ENCODE results near the gene LAMA3. TPM values are rescaled to one million over a fixed set of nuclear protein-coding genes. Genes with fewer than 3 reads are reported as not detected.

LAMA3 gene
- total RNA-seq, 3 donors from 2014 or later (not counting 1 experiment from before 2014, with no cell fraction given): not detected

GRCh38 chr18:23861326-23861725, 172.1 kb downstream of the LAMA3 start:
- peaks cover 37% of the 10 kb centered on the region for H3K4me1 ChIP-seq (ENCODE audit: control insufficient read depth, insufficient read depth, low read length)
- peaks cover 0 to 6% of the 10 kb centered on the region in 2 donors for H3K27me3 Mint-ChIP-seq (ENCODE audit: low read depth in 2 of 2)
- no peak overlapping the region for H3K27ac ChIP-seq (ENCODE audit: low read length)
- no peaks in the 10 kb centered on the region for H3K27me3 ChIP-seq (ENCODE audit: control insufficient read depth, insufficient read depth, low read length)
- H3K27ac Mint-ChIP-seq: no peak overlapping the region
- H3K4me3 Mint-ChIP-seq: no peak overlapping the region
- no peak for ATAC-seq
- peaks cover 41 to 50% of the 10 kb centered on the region in 2 donors for H3K4me1 Mint-ChIP-seq
- no peak for TF ChIP-seq CTCF (IDR thresholded peaks at IDR 0.05)
- no peak overlapping the region for H3K4me3 ChIP-seq (ENCODE audit: low read length)
- no peaks in the 10 kb centered on the region for H3K36me3 ChIP-seq (ENCODE audit: control insufficient read depth, insufficient read depth, low read length)
- H3K36me3 Mint-ChIP-seq: no peaks in the 10 kb centered on the region
- WGBS (ENCODE audit: insufficient coverage): 92% methylated on average over 6 of the region's 6 CpGs
- DNase-seq: no peak
- no peaks in the 10 kb centered on the region for H3K9me3 ChIP-seq (ENCODE audit: control insufficient read depth, insufficient read depth, low read length)
- intact Hi-C loops (cut with micrococcal nuclease): loop anchor here (5.0 kb wide), 1 partner anchor 34 kb away; no protein-coding TSS in a partner anchor
- no peaks in the 10 kb centered on the region for H3K9me3 Mint-ChIP-seq

GRCh38 chr18:23861805-23862470, 172.7 kb downstream of the LAMA3 start:
- H3K9me3 Mint-ChIP-seq: no peaks in the 10 kb centered on the region
- ATAC-seq (no peak), DNase-seq (no peak)
- H3K27ac Mint-ChIP-seq: peak overlapping the region; percentile 84 to 87
- H3K4me3 Mint-ChIP-seq: no peak overlapping the region
- H3K27ac ChIP-seq (ENCODE audit: low read length): peak overlapping the region; percentile 31
- H3K36me3 Mint-ChIP-seq: no peaks in the 10 kb centered on the region
- WGBS (ENCODE audit: insufficient coverage): 46% methylated on average over 6 of the region's 6 CpGs
- no peaks in the 10 kb centered on the region for H3K27me3 ChIP-seq (ENCODE audit: control insufficient read depth, insufficient read depth, low read length)
- H3K4me1 Mint-ChIP-seq: peaks cover 47 to 51% of the 10 kb centered on the region in 2 donors
- H3K27me3 Mint-ChIP-seq (ENCODE audit: low read depth in 2 of 2): no peaks in the 10 kb centered on the region
- H3K4me1 ChIP-seq (ENCODE audit: control insufficient read depth, insufficient read depth, low read length): peaks cover 40% of the 10 kb centered on the region
- H3K9me3 ChIP-seq (ENCODE audit: control insufficient read depth, insufficient read depth, low read length): no peaks in the 10 kb centered on the region
- H3K36me3 ChIP-seq (ENCODE audit: control insufficient read depth, insufficient read depth, low read length): no peaks in the 10 kb centered on the region
- intact Hi-C loops (cut with micrococcal nuclease): loop anchor here (5.0 kb wide), 1 partner anchor 35 kb away; no protein-coding TSS in a partner anchor
- no peak overlapping the region for H3K4me3 ChIP-seq (ENCODE audit: low read length)
- no peak for TF ChIP-seq CTCF (IDR thresholded peaks at IDR 0.05)

GRCh38 chr18:23864624-23865023, 175.4 kb downstream of the LAMA3 start:
- Mint-ChIP-seq H3K4me1 (peaks cover 51 to 53% of the 10 kb centered on the region in 2 donors), H3K27ac (peak overlapping the region; percentile 84 to 87), H3K9me3 (no peaks in the 10 kb centered on the region), H3K27me3 (ENCODE audit: low read depth in 2 of 2) (no peaks in the 10 kb centered on the region), H3K36me3 (no peaks in the 10 kb centered on the region), H3K4me3 (peak overlapping the region; percentile 43)
- Histone ChIP-seq H3K36me3 (ENCODE audit: control insufficient read depth, insufficient read depth, low read length) (no peaks in the 10 kb centered on the region), H3K27me3 (ENCODE audit: control insufficient read depth, insufficient read depth, low read length) (no peaks in the 10 kb centered on the region), H3K9me3 (ENCODE audit: control insufficient read depth, insufficient read depth, low read length) (no peaks in the 10 kb centered on the region), H3K27ac (ENCODE audit: low read length) (peak overlapping the region; percentile 64), H3K4me1 (ENCODE audit: control insufficient read depth, insufficient read depth, low read length) (peaks cover 49% of the 10 kb centered on the region), H3K4me3 (ENCODE audit: low read length) (no peak overlapping the region)
- peak; percentile 77 to 92 (median 88) for ATAC-seq
- 21% methylated on average over 4 of the region's 4 CpGs for WGBS (ENCODE audit: insufficient coverage)
- peak; percentile 24 to 64 for DNase-seq
- no peak for TF ChIP-seq CTCF (IDR thresholded peaks at IDR 0.05)
- intact Hi-C loops (cut with micrococcal nuclease): loop anchor here (5.0 kb wide), 1 partner anchor 37 kb away; no protein-coding TSS in a partner anchor

Measured in natural killer cell (primary cell).